Gastrocnemius medialis (tissue), 4 donors: Measurements from ENCODE around the gene GABRB2. TPM values are rescaled to one million over a fixed set of nuclear protein-coding genes. Genes with fewer than 3 reads are reported as not detected.

Source experiments
- ATAC-seq, 2 donors: fragments of 150-250 bp; one replicate each; pipeline ENCODE4 v1.9.1; 2016
- DNase-seq, 2 donors: peaks; one replicate each; pipeline ENCODE4 v3.0.0-alpha.2; 2019
- H3K27ac ChIP-seq, 4 donors: fragments of 200-600 bp; sonication (generic); 1 replicate in 1 of 4; 2 replicates in 3 of 4; pipeline ENCODE4 v1.5.1; 2016 to 2018; ENCODE audit warnings: mild to moderate bottlenecking in 2 of 4, moderate library complexity in 1 of 4
- H3K27me3 ChIP-seq, 3 donors: fragments of 200-600 bp; sonication (generic) in 2 of 3; 1 replicate in 1 of 3; 2 replicates in 2 of 3; pipeline versions ENCODE4 v1.5.1 to v1.6.0; 2016 to 2019; ENCODE audit warnings: mild to moderate bottlenecking in 1 of 3, moderate library complexity in 1 of 3
- H3K36me3 ChIP-seq, 2 donors: fragments of 200-600 bp; sonication (generic) in 1 of 2; one replicate each; pipeline ENCODE4 v1.5.1; 2017 to 2018
- H3K4me1 ChIP-seq, 2 donors: fragments of 200-600 bp; sonication (generic) in 1 of 2; one replicate each; pipeline ENCODE4 v1.5.1; 2016 to 2017; ENCODE audit warnings: mild to moderate bottlenecking in 2 of 2
- H3K4me3 ChIP-seq, 4 donors: fragments of 200-600 bp; sonication (generic) in 3 of 4; 1 replicate in 1 of 4; 2 replicates in 3 of 4; pipeline ENCODE4 v1.5.1; 2016 to 2019; ENCODE audit warnings: mild to moderate bottlenecking in 2 of 4
- H3K9me3 ChIP-seq, 3 donors: fragments of 200-600 bp; sonication (generic) in 2 of 3; 1 replicate in 1 of 3; 2 replicates in 2 of 3; pipeline ENCODE4 v1.5.1; 2016 to 2019
- CTCF ChIP-seq, 5 experiments: fragments of 450-650 bp in 3 of 5; fragments of 200-600 bp in 2 of 5; sonication (generic) in 2 of 5; IDR thresholded peaks in 4 of 5; conservative IDR thresholded peaks in 1 of 5; 1 replicate in 4 of 5; 2 replicates in 1 of 5; pipeline ENCODE4 v1.5.1; 2016 to 2019; ENCODE audit warnings: antibody characterized with exemption in 5 of 5, mild to moderate bottlenecking in 3 of 5, moderate library complexity in 3 of 5
- POLR2A ChIP-seq, 2 donors: fragments of 450-650 bp; IDR thresholded peaks; one replicate each; pipeline ENCODE4 v1.6.1; 2017; ENCODE audit warnings: antibody characterized with exemption in 2 of 2, mild to moderate bottlenecking in 2 of 2, moderate library complexity in 2 of 2
- in situ Hi-C, 4 donors: fragments of 200-750 bp; cut with MboI; loops; one replicate each; pipeline versions ENCODE4 v1.15.0 to v1.8.0; 2017; ENCODE audit warnings: low sequenced_read_pairs in 4 of 4
- intact Hi-C: fragments of 100-400 bp; cut with DNase I; formaldehyde crosslinking; loops from one replicate; pipeline ENCODE4 v1.15.1; 2023; ENCODE audit warnings: low total_unique reads
- total RNA-seq, 4 donors: library from RNA; depleted of rRNA; stranded (reverse); fragments of >200 nt; gene quantifications; one replicate each; pipeline versions ENCODE4 v1.1.0 to v1.2.3, GENCODE V29; 2016

Gene GABRB2
- total RNA-seq, 4 donors from 2014 or later, result 0.16 to 0.97 (median 0.63) TPM

GRCh38 chr5:161406880-161407279 is 139.6 kb downstream of the GABRB2 start:
- no peak for ATAC-seq

GRCh38 chr5:161403996-161404395 is 142.5 kb downstream of the GABRB2 start:
- H3K27me3 ChIP-seq, result no peaks in the 10 kb centered on the region
- ATAC-seq (no peak), DNase-seq (no peak)
- no peak overlapping the region for H3K4me3 ChIP-seq
- TF ChIP-seq POLR2A (IDR thresholded peaks at IDR 0.05) (no peak), CTCF (IDR thresholded peaks at IDR 0.05 in 4 of 5, conservative IDR thresholded peaks at IDR 0.05 in 1 of 5) (no peak)
- H3K4me1 ChIP-seq, result peaks cover 0 to 3% of the 10 kb centered on the region in 2 donors
- no peak overlapping the region for H3K27ac ChIP-seq
- H3K36me3 ChIP-seq, result no peaks in the 10 kb centered on the region
- intact Hi-C loops, result no loop called here
- in situ Hi-C loops, result no loop called here
- no peaks in the 10 kb centered on the region for H3K9me3 ChIP-seq

More at GRCh38 chr5:161406880-161407279, 139.6 kb downstream of the GABRB2 start:
- in situ Hi-C loops (no loop called here), intact Hi-C loops (no loop called here)
- no peaks in the 10 kb centered on the region for H3K27me3 ChIP-seq
- DNase-seq, result no peak
- no peak overlapping the region for H3K27ac ChIP-seq
- no peak overlapping the region for H3K4me3 ChIP-seq
- H3K9me3 ChIP-seq, result no peaks in the 10 kb centered on the region
- no peak for TF ChIP-seq POLR2A (IDR thresholded peaks at IDR 0.05)
- TF ChIP-seq CTCF (IDR thresholded peaks at IDR 0.05 in 4 of 5, conservative IDR thresholded peaks at IDR 0.05 in 1 of 5), result no peak
- H3K4me1 ChIP-seq, result peaks cover 0 to 3% of the 10 kb centered on the region in 2 donors
- H3K36me3 ChIP-seq, result no peaks in the 10 kb centered on the region

- H3K27ac ChIP-seq, result no peak overlapping the region
- peaks cover 0 to 3% of the 10 kb centered on the region in 2 donors for H3K4me1 ChIP-seq
- intact Hi-C loops, result no loop called here
- H3K36me3 ChIP-seq, result no peaks in the 10 kb centered on the region
- TF ChIP-seq CTCF (IDR thresholded peaks at IDR 0.05 in 4 of 5, conservative IDR thresholded peaks at IDR 0.05 in 1 of 5) (no peak), POLR2A (IDR thresholded peaks at IDR 0.05) (no peak)
- ATAC-seq (no peak), DNase-seq (no peak)
- in situ Hi-C loops, result no loop called here
- H3K27me3 ChIP-seq, result no peaks in the 10 kb centered on the region
- H3K9me3 ChIP-seq, result no peaks in the 10 kb centered on the region
- H3K4me3 ChIP-seq, result no peak overlapping the region
Measured at GRCh38 chr5:161403121-161403520, 143.4 kb downstream of the GABRB2 start.

- DNase-seq, result no peak
- Histone ChIP-seq H3K9me3 (no peaks in the 10 kb centered on the region), H3K36me3 (no peaks in the 10 kb centered on the region), H3K4me3 (no peak overlapping the region), H3K27me3 (no peaks in the 10 kb centered on the region), H3K4me1 (peaks cover 0 to 3% of the 10 kb centered on the region in 2 donors), H3K27ac (no peak overlapping the region)
- ATAC-seq, result no peak
- in situ Hi-C loops, result no loop called here
- TF ChIP-seq CTCF (IDR thresholded peaks at IDR 0.05 in 4 of 5, conservative IDR thresholded peaks at IDR 0.05 in 1 of 5) (no peak), POLR2A (IDR thresholded peaks at IDR 0.05) (no peak)
- intact Hi-C loops, result no loop called here
Measured at GRCh38 chr5:161400583-161400982, 145.9 kb downstream of the GABRB2 start.

- peaks cover 0 to 3% of the 10 kb centered on the region in 2 donors for H3K4me1 ChIP-seq
- H3K27me3 ChIP-seq, result no peaks in the 10 kb centered on the region
- no peaks in the 10 kb centered on the region for H3K9me3 ChIP-seq
- no peak overlapping the region for H3K27ac ChIP-seq
- in situ Hi-C loops (no loop called here), intact Hi-C loops (no loop called here)
- TF ChIP-seq CTCF (IDR thresholded peaks at IDR 0.05 in 4 of 5, conservative IDR thresholded peaks at IDR 0.05 in 1 of 5) (no peak), POLR2A (IDR thresholded peaks at IDR 0.05) (no peak)
- H3K36me3 ChIP-seq, result no peaks in the 10 kb centered on the region
- ATAC-seq, result no peak
- H3K4me3 ChIP-seq, result no peak overlapping the region
- no peak for DNase-seq
Measured at GRCh38 chr5:161399996-161400562, 146.4 kb downstream of the GABRB2 start.
